ENCODE results near the gene CELF4.

Gene CELF4

GRCh38 chr18:37571266-37571665 is 5.7 kb upstream of the CELF4 start:
- DNase-seq = no peak

GRCh38 chr18:37570336-37570930 is 4.8 kb upstream of the CELF4 start:
- DNase-seq = no peak

GRCh38 chr18:37568671-37569070 is 3.1 kb upstream of the CELF4 start:
- no peak for DNase-seq

- DNase-seq = no peak
Measured at GRCh38 chr18:37567994-37568359, 2.4 kb upstream of the CELF4 start.

GRCh38 chr18:37567061-37567993 is 1.7 kb upstream of the CELF4 start:
- no peak for DNase-seq

GRCh38 chr18:37566479-37567060 is 972 bp upstream of the CELF4 start:
- DNase-seq = no peak

GRCh38 chr18:37565977-37566478 is 430 bp upstream of the CELF4 start:
- DNase-seq = no peak

GRCh38 chr18:37564711-37565100 is 892 bp downstream of the CELF4 start:
- no peak for DNase-seq

- no peak for DNase-seq
Measured at GRCh38 chr18:37563931-37564392, 1.6 kb downstream of the CELF4 start.

GRCh38 chr18:37561986-37562385 is 3.6 kb downstream of the CELF4 start:
- no peak for DNase-seq

GRCh38 chr18:37560003-37560402 is 5.6 kb downstream of the CELF4 start:
- no peak for DNase-seq

- DNase-seq = no peak
Measured at GRCh38 chr18:37559194-37559593, 6.4 kb downstream of the CELF4 start.

GRCh38 chr18:37554399-37554787 is 11.2 kb downstream of the CELF4 start:
- DNase-seq = no peak

GRCh38 chr18:37553633-37554398 is 11.8 kb downstream of the CELF4 start:
- DNase-seq = no peak

GRCh38 chr18:37552286-37552685 is 13.3 kb downstream of the CELF4 start:
- DNase-seq = no peak

- DNase-seq = no peak
Measured at GRCh38 chr18:37551846-37552245, 13.8 kb downstream of the CELF4 start.

GRCh38 chr18:37551249-37551648 is 14.3 kb downstream of the CELF4 start:
- no peak for DNase-seq

- DNase-seq = no peak
Measured at GRCh38 chr18:37550118-37550875, 15.3 kb downstream of the CELF4 start.

GRCh38 chr18:37548679-37549289 is 16.8 kb downstream of the CELF4 start:
- DNase-seq = no peak

GRCh38 chr18:37547196-37547827 is 18.3 kb downstream of the CELF4 start:
- DNase-seq = no peak

GRCh38 chr18:37546651-37547050 is 18.9 kb downstream of the CELF4 start:
- no peak for DNase-seq

- no peak for DNase-seq
Measured at GRCh38 chr18:37546272-37546537, 19.4 kb downstream of the CELF4 start.
